BE2C (cell line): ENCODE data around the gene TMEM223.
A peak's percentile ranks its signal among the peaks of the same experiment; 100 is the strongest.

Source experiments
- DNase-seq: peaks from one replicate; pipeline ENCODE4 v3.0.0-alpha.2; 2020
- H3K27me3 ChIP-seq: fragments of 250-450 bp; sonication (Bioruptor Pico); 2 replicates; pipeline ENCODE4 v1.5.1; 2020; ENCODE audit warnings: mild to moderate bottlenecking
- H3K36me3 ChIP-seq: fragments of 250-450 bp; sonication (Bioruptor Pico); 2 replicates; pipeline ENCODE4 v1.5.1; 2020; ENCODE audit warnings: mild to moderate bottlenecking
- H3K4me1 ChIP-seq: fragments of 250-450 bp; sonication (Bioruptor Pico); 2 replicates; pipeline ENCODE4 v1.5.1; 2020
- H3K4me3 ChIP-seq: 2 replicates; pipeline ENCODE4 v1.5.1; 2011; ENCODE audit warnings: low read depth, low read length
- H3K9me3 ChIP-seq: fragments of 250-450 bp; sonication (Bioruptor Pico); 2 replicates; pipeline ENCODE4 v1.5.1; 2020
- CTCF ChIP-seq: IDR thresholded peaks from 2 replicates; pipeline ENCODE4 v1.5.1; 2012; ENCODE audit warnings: mild to moderate bottlenecking, low read depth, low read length

Gene TMEM223

DNA sequence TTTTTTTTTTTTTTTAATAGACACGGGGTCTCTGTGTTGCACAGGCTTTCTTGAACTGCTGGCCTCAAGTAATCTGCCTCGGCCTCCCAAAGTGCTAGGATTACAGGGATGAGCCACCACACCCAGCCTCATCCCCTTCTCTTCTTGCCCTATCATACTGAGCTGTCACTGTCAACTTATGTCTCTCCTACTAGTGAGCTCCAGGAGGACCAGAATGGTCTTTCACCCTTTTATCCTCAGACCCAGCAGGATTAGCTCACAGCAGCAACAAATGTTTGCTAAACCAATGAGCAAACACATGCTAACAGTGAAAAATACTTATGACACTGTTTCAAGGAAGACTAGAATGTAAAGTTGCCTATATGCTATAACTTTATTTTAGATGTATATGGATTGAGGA is 19.9 kb upstream of the TMEM223 start:
- Histone ChIP-seq H3K9me3 (no peaks in the 10 kb centered on the region), H3K4me1 (no peaks in the 10 kb centered on the region), H3K4me3 (no peak overlapping the region), H3K27me3 (no peaks in the 10 kb centered on the region), H3K36me3 (no peaks in the 10 kb centered on the region)
- no peak for TF ChIP-seq CTCF
- DNase-seq: no peak

- DNase-seq: no peak
- no peaks in the 10 kb centered on the region for H3K36me3 ChIP-seq
- H3K4me3 ChIP-seq: no peak overlapping the region
- no peak for TF ChIP-seq CTCF
- H3K27me3 ChIP-seq: no peaks in the 10 kb centered on the region
- H3K9me3 ChIP-seq: no peaks in the 10 kb centered on the region
- no peaks in the 10 kb centered on the region for H3K4me1 ChIP-seq
These were observed 18.9 kb upstream of the TMEM223 start for GRCh38 chr11:62810748-62811147.

DNA sequence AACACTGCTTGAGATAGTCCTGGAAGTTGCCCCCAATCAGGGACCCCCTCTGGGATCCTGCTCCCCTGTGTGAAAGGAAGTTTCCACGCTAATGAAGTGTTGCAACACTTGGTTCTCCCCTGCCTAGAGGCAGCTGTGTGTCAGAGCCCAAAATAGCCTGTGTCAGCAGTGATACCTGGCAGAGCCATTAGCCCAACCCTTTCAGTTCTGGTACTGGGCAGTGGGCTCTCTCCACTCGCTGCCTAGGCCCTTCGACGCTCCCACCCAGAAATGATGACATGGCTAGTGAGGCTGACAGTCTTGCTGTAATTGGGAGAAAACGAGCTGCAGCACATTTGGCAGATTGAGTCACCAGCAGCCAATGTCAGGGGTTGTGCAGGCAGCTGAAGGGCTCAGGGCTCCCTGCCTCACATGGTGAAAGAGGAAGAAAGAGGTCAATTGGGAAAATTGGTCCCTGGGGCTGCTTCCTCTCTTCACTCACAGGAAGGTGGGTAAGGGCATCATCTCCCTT is 14.9 kb upstream of the TMEM223 start:
- no peaks in the 10 kb centered on the region for H3K9me3 ChIP-seq
- DNase-seq: no peak
- no peak for TF ChIP-seq CTCF
- H3K27me3 ChIP-seq: no peaks in the 10 kb centered on the region
- H3K4me3 ChIP-seq: no peak overlapping the region
- H3K36me3 ChIP-seq: no peaks in the 10 kb centered on the region; the same call in 1 of the 2 replicates
- no peaks in the 10 kb centered on the region for H3K4me1 ChIP-seq

- no peak for DNase-seq
- no peaks in the 10 kb centered on the region for H3K9me3 ChIP-seq
- no peaks in the 10 kb centered on the region for H3K4me1 ChIP-seq
- H3K4me3 ChIP-seq: peak overlapping the region; percentile 69
- no peaks in the 10 kb centered on the region for H3K27me3 ChIP-seq
- peaks cover 3% of the 10 kb centered on the region for H3K36me3 ChIP-seq
- TF ChIP-seq CTCF: no peak
These were observed 14.2 kb upstream of the TMEM223 start for GRCh38 chr11:62805961-62806441.

DNA sequence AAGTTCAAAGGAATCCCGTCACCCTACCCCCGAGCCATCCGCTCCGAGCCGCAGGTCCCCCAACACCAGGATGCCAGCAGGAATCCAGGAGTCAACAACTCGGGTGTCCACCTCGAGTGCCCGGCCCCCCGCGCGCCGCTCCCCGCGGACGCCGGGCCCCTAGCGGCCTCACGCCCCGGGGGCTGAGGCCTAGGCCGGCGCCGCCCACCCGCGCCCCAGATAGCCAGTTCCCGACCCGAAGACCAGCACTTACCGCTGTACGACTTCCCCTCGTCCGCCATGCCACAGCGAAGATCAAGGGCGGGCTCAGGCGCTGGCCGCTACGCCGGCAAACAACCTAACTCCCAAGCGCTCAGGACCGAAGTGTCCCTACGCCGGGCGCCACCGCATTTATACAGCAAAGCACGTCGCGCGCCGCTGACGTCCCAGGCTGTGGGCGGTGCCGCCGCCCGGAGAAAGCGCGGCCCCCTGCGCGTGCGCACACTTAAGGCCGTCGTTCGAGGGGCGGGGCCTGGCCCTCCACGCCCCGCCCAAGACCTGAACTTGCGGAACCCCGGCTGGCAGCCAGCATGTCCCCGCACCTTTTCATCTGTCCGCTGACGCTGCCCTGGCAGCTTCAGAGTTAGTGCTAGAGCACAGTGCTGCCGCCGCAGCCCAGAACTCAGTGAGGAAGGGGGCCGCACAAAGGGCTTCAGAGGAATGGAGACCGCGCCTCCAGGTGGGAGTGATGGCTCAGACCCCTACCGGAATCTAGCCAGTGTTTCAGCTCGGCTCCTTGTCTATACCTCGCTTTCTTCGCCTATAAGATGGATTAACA is 13.5 kb upstream of the TMEM223 start, which contains the start of gene NXF1:
Gene NXF1, minus strand, starts transcription at position 365 of the 817 bp plus-strand sequence. Its CDS starts 84 bp downstream, at position 281.
- DNase-seq: peak; percentile 88
- TF ChIP-seq CTCF: peak; percentile 15
- no peaks in the 10 kb centered on the region for H3K4me1 ChIP-seq
- no peaks in the 10 kb centered on the region for H3K27me3 ChIP-seq
- H3K9me3 ChIP-seq: no peaks in the 10 kb centered on the region
- peak within 1 kb of the TSS; percentile 78 for H3K4me3 ChIP-seq
- H3K36me3 ChIP-seq: peaks cover 4% of the 10 kb centered on the region
